ENCODE measurements around the gene ENAM.

DNA sequence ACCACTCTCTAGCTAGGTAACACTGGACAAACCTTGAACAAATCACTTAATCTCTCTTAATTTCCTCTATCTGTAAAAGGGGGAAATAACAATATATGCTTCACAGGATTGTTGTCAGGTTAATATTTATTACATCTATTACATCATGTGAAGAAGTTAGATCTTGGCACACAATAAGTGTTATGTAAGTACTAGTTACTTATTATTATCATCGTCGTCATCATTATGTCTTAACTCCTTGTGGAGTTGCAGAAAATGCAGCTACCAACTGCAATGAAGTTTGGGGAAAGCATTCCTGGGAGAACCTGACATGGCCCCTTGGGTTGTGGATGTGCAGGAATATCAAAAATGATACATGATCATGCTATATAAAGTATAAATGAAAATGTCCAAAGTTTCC, 42.5 kb downstream of the ENAM start:
- TF ChIP-seq, protein P1, sequence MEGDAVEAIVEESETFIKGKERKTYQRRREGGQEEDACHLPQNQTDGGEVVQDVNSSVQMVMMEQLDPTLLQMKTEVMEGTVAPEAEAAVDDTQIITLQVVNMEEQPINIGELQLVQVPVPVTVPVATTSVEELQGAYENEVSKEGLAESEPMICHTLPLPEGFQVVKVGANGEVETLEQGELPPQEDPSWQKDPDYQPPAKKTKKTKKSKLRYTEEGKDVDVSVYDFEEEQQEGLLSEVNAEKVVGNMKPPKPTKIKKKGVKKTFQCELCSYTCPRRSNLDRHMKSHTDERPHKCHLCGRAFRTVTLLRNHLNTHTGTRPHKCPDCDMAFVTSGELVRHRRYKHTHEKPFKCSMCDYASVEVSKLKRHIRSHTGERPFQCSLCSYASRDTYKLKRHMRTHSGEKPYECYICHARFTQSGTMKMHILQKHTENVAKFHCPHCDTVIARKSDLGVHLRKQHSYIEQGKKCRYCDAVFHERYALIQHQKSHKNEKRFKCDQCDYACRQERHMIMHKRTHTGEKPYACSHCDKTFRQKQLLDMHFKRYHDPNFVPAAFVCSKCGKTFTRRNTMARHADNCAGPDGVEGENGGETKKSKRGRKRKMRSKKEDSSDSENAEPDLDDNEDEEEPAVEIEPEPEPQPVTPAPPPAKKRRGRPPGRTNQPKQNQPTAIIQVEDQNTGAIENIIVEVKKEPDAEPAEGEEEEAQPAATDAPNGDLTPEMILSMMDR (IDR thresholded peaks at IDR 0.05; ENCODE audit: low read depth, low read length, poor library complexity, severe bottlenecking), result no peak
- TF ChIP-seq EZH2phosphoT487 (IDR thresholded peaks at IDR 0.05; ENCODE audit: borderline replicate concordance, low read length), result no peak

Measured in DOHH2 (cell line).